Retinal pigment epithelial cell (primary cell): ENCODE data around the gene SPEF1.
A peak's percentile ranks its signal among the peaks of the same experiment; 100 is the strongest.

Experiments
- DNase-seq: peaks from one replicate; pipeline ENCODE4 v3.0.0-alpha.2; 2010; ENCODE audit warnings: low read depth
- H3K4me3 ChIP-seq: 2 replicates; pipeline ENCODE4 v1.5.1; 2011; ENCODE audit warnings: mild to moderate bottlenecking, low read length, control low read depth, moderate library complexity
- TF ChIP-seq, protein P1 (sequence below): conservative IDR thresholded peaks from 2 replicates; pipeline ENCODE4 v1.5.1; 2011; ENCODE audit warnings: low read depth, low read length, control low read depth, inconsistent platforms

SPEF1 gene

GRCh38 chr20:3752386-3752759, 28.9 kb downstream of the SPEF1 start:
- no peak for DNase-seq
- H3K4me3 ChIP-seq: peak overlapping the region; percentile 35
- TF ChIP-seq, protein P1, sequence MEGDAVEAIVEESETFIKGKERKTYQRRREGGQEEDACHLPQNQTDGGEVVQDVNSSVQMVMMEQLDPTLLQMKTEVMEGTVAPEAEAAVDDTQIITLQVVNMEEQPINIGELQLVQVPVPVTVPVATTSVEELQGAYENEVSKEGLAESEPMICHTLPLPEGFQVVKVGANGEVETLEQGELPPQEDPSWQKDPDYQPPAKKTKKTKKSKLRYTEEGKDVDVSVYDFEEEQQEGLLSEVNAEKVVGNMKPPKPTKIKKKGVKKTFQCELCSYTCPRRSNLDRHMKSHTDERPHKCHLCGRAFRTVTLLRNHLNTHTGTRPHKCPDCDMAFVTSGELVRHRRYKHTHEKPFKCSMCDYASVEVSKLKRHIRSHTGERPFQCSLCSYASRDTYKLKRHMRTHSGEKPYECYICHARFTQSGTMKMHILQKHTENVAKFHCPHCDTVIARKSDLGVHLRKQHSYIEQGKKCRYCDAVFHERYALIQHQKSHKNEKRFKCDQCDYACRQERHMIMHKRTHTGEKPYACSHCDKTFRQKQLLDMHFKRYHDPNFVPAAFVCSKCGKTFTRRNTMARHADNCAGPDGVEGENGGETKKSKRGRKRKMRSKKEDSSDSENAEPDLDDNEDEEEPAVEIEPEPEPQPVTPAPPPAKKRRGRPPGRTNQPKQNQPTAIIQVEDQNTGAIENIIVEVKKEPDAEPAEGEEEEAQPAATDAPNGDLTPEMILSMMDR: no peak

GRCh38 chr20:3751675-3752385, 29.4 kb downstream of the SPEF1 start:
- no peak for DNase-seq
- TF ChIP-seq, protein P1: no peak
- H3K4me3 ChIP-seq: peak overlapping the region; percentile 35

DNA sequence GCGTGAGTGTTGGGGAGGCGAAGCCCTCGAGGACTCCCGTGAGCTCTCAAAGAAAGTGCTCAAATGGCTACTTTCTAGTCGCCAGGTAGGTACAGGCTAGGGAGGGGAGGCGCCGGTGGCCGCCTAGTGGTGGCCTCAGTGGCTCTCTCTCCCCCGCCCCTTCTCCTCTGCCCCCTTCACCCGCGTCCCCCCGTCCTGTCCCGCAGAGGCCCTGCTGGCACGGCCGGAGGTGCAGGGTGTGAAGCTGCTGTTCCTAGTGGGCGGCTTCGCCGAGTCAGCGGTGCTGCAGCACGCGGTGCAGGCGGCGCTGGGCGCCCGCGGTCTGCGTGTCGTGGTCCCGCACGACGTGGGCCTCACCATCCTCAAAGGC, 30.0 kb downstream of the SPEF1 start:
- DNase-seq: no peak
- TF ChIP-seq, protein P1: peak; percentile 22
- no peak overlapping the region for H3K4me3 ChIP-seq

GRCh38 chr20:3749689-3750531, 31.3 kb downstream of the SPEF1 start:
- TF ChIP-seq, protein P1: peak; percentile 73
- peak overlapping the region; percentile 26 for H3K4me3 ChIP-seq
- no peak for DNase-seq

DNA sequence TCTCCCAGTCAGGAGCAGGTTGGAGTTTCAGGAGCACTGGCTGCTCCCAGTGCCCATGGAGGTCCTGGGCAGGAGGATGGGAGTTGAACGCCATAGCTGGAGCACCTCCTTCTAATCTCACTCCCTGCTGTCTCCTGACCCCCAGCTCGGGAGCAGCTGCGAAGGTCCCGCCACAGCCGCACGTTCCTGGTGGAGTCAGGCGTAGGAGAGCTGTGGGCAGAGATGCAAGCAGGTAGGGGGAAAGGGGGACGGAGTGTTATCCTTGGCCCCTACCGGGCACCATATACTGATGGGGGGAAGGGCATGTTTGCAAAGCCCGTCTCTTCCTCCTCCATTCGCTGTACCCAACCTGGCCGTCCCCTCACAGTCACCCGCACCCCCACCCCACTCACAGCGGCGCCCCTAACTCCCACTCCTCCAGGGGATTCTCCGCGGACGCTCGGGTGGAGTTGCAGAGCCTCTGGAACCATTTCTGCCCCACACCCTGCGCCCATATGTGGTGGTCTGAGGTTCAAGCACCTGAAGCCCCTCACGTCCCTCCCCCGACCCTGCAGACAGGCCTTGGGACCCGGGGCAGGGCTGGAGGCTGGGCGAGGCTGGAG, 32.1 kb downstream of the SPEF1 start:
- TF ChIP-seq, protein P1: no peak
- no peak overlapping the region for H3K4me3 ChIP-seq
- DNase-seq: no peak

DNA sequence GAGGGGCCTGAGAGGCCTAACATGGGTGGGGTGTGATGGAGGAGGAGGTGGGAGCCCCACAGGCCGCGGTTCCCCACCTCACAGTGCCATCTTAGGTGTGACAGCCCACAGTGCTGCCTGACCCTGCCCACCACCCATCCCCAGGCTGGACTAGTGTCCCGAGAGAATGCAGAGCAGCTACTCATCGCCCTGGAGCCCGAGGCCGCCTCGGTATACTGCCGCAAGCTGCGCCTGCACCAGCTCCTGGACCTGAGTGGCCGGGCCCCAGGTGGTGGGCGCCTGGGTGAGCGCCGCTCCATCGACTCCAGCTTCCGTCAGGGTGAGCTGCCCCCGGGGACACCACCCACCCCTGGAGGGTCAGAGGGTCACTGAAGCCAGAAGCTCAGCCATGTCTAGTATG, 33.2 kb downstream of the SPEF1 start:
- TF ChIP-seq, protein P1: no peak
- no peak overlapping the region for H3K4me3 ChIP-seq
- no peak for DNase-seq
